ENCODE results near the gene RNF213.

DNA sequence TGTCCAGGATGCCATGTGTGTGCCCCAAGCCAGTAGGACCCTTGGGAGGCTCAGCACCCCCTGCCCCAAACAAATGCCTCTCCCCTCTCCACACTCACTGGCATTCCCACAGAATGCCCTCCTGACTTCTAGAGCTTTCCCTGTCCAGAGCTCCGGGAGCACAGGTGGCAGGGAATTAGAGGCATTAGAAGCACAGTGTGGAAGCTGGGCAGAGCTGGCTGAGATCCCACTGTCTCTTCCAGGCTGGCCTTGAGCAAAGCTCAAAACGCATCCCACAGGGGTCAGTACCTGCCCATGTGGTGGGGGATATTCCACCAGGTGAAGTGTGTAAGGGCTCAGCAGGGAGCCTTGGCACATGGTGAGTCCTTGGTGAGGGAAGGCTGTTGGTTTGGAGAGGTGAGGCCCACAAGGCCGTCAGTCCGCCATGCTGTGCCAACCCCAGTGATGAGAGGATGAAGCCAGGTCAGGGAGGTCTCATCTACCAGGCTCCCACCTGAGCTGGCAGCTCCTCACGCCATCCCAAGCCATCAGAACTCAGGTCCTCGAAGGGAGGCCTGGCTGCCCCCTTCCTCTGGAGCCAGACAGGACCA, 172.4 kb downstream of the RNF213 start:
- no peak for TF ChIP-seq EZH2 (IDR thresholded peaks at IDR 0.05; ENCODE audit: low read length, unreplicated experiment)
- TF ChIP-seq, protein P1, sequence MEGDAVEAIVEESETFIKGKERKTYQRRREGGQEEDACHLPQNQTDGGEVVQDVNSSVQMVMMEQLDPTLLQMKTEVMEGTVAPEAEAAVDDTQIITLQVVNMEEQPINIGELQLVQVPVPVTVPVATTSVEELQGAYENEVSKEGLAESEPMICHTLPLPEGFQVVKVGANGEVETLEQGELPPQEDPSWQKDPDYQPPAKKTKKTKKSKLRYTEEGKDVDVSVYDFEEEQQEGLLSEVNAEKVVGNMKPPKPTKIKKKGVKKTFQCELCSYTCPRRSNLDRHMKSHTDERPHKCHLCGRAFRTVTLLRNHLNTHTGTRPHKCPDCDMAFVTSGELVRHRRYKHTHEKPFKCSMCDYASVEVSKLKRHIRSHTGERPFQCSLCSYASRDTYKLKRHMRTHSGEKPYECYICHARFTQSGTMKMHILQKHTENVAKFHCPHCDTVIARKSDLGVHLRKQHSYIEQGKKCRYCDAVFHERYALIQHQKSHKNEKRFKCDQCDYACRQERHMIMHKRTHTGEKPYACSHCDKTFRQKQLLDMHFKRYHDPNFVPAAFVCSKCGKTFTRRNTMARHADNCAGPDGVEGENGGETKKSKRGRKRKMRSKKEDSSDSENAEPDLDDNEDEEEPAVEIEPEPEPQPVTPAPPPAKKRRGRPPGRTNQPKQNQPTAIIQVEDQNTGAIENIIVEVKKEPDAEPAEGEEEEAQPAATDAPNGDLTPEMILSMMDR (conservative IDR thresholded peaks at IDR 0.05; ENCODE audit: low read depth, low read length) = no peak
- TF ChIP-seq EZH2phosphoT487 (IDR thresholded peaks at IDR 0.05; ENCODE audit: borderline replicate concordance, low read length) = no peak
